GM21423 (cell line): ENCODE measurements around the gene TNRC18.

ENCODE experiments used
- ATAC-seq: cut with Tn5 transposase; IDR thresholded peaks from one replicate; pipeline ENCODE4 v1.9.1; 2021; ENCODE audit warnings: mild to moderate bottlenecking, moderate library complexity; ENCODE audit not compliant: unreplicated experiment

The TNRC18 gene

DNA sequence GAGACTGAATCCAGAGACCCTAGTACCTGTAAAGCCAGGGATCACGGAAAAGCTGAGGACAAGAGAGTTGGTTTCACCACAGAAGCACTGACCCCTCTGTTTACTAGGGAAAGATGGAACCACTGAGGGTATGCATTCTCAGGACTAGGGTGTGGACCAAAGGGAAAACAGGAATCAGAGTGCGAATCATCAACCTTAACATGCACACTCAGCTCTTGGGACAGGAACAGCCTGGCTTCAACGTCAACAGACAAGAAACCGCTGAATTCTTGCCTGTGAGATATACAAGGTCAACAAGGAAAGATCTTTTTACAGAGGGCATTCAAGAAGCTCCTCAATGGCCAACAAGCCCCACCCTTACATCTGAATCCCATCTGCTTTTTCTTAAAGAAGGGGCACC lies 14.9 kb downstream of the TNRC18 start:
- no peak for ATAC-seq

DNA sequence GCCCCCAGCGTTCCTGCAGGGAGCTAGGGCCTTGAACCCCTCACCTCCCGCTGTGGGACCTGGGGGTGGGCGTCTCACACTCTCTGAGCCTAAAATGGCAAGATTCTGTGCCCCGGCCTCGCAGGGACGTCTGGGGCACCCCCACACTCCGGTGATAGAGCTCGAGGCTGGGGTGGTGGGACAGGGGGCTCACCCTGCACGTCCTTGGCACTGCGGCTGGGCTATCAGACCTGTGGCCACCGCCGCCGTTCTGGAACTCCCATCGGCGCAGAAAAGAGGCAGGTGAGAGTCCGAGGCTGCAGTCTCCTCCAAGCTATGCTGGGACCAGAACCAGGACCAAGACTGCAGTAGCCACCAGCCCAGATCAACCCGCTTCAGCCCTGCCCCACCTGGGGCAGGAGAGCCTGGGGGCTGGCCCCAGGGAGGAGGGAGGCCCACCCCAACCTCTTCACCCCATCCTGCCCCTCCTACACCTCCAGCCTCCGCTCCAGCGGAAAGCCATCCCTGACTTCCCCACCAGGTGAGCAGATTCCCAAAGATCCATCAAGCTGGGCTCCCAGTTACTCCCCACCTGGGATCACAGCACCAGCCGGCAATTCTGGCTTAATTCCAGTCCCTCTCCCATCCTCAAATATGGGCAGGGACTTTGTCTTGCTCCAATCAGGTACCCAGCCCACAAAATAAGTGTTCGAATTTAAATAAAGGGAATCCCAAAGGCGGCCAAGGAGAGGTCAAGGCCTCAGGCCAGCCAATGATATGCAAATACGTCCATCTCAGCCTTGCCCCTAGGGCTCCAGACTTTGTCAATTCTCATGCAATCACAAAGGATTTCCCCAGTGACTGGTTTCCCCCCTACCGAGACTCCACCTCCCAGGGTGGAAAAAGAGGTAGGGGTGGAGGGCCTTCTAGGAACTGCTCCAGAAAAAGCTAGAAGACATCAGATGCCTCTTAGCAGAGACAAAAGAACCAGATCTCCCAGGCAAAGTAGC lies 16.4 kb downstream of the TNRC18 start:
- no peak for ATAC-seq

DNA sequence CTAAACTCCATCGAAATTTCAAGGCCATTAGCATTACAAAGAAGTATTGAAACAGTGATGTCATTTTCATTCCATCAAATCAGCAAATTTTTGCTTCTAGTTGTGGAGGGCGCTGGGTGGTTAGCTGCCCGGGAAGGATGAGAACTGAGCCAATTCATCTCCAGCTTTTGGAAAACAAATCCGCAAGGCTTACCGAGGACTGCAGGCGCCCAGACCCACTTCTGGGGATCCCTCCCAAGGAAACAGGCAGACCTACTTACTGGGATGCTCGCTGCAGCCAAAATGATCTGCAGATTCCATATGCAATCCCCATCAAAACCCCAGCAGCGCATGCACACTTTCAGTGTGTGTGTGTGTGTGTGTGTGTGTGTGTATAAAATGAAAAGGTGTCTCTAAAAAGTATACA lies 19.2 kb downstream of the TNRC18 start:
- ATAC-seq: no peak

DNA sequence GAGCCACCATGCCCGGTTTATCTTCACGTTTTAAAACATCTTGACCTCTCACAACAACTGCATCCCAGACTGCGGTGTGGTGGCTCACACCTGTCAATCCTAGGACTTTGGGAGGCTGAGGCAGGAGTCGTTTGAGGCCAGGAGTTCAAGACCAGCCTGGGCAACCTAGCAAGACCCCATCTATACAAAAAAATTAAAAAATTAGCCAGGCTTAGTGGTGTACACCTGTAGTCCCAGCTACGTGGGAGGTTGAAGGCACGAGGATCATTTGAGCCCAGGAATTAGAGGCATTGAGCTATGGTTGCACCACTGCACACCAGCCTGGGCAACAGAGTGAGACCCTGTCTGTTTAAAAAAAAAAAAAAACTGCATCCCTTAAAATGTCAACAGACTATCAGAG lies 20.2 kb downstream of the TNRC18 start:
- ATAC-seq: no peak

DNA sequence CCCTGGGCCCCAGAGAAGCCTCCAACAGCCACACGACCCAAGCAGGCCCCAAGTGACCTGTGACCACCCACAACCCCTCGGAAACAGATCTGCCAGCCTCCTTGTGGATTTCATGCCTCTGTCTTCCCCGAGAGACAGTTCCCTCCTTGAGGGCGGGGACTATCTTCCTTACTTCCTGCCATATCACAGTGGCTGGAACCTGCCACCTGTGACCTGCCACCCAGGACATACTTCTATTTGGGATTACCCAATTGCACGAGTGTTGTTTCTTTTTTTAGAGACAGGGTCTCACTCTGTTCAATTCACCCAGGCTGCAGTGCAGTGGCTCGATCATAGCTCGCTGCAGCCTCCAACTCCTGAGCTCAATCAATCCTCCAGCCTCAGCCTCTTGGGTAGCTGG lies 25.9 kb downstream of the TNRC18 start:
- no peak for ATAC-seq

DNA sequence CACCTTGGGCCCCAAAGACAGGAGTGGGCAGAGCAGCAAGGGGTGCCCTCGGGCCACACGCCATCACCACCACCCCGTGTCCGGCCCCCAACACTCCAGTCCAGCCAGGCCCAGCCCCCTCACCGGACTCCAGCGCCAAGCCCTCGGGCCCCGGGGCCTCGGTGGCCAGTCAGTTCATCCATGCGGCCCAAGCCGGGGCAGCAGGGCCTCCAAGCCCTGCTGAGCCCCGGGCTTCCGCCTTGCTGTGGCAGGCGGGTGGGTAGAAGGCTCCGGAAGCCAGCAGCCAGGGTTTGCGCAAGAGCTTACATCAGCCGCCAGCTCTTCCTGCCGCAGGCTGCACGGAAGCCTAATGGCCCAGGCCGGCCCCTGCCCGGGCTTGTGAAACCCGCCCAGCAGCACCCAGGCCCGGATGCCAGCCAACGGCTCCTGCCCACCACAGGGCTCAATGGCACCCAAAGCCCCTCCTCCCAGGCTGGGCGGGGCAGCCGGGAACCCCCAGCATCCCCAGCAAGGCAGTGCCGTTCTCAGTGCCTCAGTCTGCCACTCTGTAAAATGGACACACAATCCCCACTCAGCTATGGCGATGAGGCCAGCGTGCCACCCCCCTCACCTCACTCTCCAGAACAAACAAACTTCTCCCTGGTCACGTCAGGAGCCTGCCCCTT lies 26.5 kb downstream of the TNRC18 start:
- peak; percentile 86 for ATAC-seq

DNA sequence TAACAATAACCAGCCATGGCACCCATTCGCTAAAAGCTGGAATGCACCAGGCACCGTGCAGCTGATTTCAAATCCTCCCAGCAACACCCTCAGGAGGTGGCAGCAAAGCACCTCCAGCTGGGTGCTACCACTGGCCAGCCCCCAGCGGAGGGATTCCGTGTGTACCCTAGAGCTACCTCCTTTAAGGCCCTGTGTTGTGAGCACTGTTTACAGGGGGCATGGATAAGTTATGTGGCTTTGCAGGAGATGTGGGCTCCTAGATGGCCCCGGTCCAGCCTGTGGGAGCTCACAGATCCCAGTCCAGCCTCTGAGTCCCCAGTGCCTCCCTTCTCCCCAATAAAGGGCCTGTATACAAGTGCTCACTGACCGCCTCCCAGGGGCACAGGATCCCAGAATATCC lies 27.1 kb downstream of the TNRC18 start:
- peak; percentile 34 for ATAC-seq

DNA sequence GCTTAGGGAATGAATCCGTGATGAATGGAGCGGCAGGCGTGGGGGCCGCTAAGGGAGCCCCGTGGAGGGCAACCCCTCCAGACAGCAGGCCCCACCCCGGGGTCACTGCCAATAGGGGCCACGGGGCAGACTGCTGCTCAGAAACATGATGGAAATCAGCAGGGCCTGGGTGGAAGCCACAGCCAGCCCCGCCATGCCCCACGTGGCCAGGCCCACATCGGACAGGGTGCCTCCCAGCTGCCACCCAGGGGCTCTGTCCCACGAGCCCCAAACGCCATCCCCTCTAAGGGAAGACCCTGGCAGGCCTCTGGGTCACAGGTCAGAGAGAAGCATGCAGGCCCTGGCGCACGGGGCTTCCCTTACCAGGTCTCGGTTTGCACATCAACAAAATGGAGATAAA lies 28.4 kb downstream of the TNRC18 start:
- no peak for ATAC-seq

DNA sequence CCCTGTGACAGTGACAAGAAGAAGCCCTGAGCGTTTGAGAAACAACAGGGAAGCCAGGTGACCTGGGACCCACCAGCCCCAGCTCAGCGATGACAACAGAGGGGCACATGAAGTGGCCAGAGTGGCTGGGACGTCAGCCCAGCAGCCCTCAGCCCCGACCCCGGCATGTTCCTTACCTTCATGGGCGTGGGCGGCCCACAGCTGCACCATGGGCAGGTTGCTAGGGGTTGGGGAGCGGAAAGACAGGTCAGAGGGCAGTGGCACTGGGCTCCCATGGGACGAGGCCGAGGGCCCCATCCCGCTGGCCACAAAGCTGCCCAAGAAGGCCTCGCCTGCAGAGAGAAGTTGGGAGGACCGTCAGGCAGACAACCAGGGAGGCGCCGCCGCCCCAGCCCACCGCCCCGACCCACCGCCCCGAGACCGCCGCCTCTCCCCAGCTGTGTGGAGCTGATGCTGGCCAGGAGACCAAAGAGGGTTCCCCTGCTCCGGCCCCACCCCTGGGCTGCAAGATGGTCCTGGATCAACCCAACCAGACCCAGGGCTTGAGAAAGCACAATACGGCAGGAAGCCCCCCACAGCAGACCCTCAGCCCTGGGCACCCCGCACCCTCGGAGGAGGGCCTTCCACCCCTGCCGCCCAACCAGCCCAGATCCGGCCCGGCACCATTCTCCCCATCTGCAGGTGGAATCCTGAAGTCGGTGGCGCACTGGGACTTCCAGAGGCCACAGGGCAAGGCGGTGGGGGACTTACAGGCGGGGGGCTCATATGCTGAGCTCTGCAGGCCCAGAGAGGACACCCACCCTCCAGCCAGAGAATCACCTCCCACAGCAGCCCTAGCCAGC lies 29.1 kb downstream of the TNRC18 start:
- ATAC-seq: no peak

DNA sequence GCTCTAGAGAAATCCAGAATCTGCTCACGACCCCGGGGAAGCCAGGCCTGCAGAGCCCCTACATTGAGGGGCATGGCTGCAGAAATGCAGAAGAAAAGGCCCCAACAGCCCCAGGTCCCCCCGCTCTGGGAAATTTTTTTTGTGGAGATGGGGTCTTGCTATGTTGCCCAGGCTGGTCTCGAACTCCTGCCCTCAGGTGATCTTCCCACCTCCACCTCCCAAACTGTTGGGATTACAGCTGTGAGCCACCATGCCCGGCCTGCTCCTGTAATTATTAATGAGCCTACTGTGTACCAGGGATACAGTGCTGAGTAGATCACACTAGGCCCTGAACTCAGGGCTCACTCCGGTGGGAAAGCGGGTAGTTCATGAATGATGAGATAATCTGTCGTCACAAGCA lies 29.9 kb downstream of the TNRC18 start:
- ATAC-seq: no peak

DNA sequence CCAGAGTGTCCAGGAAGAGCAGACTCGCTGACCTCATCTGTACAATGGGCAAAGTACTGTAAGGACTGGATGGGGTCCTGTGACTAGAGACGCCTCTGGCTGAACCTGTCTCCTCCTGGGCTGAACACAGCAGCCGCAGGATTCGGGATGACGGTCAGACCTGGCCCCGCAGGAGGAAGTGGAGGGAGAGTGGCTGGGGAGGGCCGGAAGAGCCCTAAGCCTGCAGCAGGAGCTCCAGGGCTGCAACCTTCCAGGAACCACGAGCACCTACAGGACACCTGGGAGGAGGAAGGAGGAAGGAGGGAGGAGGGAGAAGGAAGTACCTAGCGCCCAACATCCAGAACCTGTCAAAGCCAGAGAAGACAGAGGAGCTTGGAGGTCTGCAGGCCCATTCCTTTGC lies 30.3 kb downstream of the TNRC18 start:
- ATAC-seq: no peak

DNA sequence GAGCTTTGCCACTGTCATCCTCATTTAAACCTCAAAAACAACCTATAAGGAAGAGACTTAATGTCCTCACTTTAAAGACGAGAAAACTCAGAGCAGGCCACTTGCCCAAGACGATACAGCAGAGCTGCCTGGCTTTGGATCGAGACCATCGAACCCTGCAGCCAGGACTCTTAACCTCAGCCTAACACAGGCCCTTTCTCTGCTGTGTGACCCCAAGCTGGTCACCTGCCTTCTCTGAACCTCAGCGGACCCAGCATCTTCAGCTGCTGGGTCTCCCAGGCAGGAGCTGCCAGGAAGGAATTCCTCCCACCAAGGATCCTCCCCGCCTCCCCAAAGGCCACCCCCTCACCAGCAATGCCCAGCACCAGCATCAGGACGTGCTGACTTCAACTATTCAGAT lies 32.7 kb downstream of the TNRC18 start:
- ATAC-seq: no peak

DNA sequence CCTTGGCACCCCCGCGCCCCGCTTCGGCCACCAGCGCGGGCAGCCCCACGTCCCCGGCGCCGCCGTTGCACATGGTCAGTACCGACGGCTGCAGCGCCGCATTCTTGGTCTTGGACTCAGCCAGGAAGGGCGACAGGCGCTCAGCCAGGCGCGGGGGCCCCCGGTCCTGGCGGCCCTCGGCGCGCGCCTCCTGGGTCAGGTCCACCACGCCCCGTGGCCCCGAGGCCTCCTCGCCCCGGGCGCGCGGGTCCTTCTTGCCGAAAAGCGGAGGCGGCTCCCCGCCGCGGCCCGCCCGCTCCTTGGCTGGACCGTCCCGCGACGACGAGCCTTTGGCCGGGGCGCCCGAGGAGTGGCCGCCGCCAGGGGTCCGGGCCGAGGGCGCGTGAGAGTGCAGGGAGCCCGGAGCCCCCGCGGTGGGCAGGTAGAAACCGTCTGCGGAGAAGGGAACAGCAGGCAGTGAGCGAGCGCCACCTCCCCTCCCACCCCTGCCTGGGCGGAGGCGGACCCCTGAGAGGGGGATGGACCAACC lies 34.7 kb downstream of the TNRC18 start:
- no peak for ATAC-seq

DNA sequence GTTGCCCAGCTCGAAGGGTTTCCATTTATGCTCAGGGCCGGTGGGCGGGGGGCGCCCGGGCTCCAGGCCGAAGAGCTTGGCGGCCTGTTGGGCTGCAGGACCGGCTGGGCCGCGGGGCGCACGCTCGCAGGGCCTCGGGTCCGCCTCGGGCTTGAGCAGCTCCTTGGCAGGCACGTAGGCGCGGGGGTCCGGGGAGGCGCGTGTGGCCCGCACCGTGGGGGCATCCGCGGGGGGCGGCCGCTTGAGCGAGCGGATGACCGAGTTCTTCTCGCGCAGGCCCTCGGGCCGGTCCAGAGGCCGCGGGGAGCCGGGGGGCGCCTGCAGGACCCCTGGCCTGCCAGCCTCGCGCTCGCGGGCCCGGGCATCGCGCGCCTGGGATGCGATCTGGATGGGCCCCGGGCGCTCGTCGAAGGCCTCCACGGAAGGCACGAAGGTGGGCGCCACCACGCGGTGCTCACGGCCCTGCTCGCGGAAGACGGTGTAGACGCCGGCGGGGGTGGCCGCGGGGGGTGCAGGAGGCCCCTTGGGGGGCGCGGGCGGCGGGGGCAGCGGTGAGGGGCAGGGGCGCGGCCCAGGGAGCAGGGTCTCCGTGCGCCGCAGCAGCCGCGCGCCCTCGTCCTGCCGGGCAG lies 35.2 kb downstream of the TNRC18 start:
- no peak for ATAC-seq

DNA sequence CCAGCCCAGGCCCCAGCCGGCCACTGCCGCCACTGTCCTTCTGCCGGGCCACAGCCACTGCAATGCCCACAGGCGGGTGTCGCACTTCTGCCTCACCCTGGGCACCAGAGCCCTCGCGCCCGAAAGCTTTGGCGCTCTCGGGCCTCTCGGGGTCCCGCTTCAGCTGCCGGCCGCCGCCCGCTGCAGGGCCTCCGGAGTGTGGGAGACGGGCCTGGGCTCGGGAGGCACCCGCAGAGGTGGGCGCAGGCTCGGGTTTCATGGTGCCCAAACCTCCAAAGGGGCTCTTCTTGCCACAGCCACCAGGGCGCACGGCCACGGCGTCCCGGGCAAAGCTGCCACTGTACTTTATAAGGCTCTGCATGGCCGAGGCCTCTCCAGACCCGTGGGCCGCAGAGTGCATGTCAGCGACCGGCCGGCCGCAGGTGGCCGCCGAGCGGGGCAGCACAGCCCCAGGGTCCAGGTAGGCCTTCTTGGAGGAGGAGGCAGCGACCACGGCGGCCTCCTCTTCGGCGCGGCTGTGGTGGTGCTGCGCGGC lies 35.9 kb downstream of the TNRC18 start:
- no peak for ATAC-seq

DNA sequence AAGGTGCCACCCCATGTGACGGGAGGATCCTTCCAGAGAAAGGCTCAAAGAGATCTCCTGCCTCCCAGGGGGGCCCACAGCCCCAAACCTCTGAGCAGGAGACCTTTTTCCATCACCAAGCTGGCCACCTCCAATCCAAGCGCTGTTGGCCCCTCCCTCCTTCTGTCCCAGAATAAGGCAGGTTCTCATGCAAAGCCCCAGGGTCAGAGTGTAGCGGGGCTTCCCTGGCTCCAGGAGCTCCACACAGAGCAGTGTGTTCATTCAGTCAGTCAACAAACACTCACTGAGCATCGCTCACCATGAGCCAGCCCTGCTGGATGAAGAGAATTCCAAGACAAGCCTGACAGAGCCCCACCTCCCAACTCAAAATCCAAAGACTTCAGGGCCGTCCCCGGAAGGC lies 39.0 kb downstream of the TNRC18 start:
- ATAC-seq: no peak

DNA sequence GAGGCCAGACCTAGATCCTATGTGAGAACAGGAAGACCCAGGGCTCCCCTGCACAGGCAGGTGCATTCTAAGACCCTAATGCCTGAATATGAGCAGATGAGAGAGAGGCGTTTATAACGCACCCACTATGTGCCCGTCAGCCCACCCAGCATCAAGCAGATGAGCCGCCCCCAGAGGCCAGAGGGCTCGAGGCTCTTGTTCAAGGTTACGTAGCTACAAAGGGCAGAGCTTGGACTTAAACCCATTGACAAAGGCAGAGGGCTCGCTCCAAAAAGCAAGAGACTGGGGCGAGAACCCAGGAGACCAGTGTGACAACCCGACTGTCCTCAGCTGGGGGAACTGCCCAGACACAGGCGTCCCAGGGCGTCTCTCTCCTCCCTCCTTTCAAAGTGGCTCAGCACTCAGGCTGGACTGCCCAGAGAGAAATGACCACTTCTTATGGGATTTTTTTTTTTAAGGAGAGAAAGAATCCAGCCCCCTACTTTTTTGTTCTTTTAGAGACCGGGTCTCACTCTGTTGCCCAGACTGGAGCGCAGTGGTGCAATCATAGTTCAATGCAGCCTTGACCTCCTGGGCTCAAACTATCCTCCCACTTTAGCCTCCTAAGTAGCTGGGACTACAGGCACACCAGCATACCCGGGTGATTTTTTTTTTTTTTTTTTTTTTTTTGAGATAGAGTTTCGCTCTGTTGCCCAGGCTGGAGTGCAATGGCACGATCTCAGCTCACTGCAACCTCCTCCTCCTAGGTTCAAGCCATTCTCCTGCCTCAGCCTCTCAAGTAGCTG lies 40.1 kb downstream of the TNRC18 start:
- ATAC-seq: no peak

DNA sequence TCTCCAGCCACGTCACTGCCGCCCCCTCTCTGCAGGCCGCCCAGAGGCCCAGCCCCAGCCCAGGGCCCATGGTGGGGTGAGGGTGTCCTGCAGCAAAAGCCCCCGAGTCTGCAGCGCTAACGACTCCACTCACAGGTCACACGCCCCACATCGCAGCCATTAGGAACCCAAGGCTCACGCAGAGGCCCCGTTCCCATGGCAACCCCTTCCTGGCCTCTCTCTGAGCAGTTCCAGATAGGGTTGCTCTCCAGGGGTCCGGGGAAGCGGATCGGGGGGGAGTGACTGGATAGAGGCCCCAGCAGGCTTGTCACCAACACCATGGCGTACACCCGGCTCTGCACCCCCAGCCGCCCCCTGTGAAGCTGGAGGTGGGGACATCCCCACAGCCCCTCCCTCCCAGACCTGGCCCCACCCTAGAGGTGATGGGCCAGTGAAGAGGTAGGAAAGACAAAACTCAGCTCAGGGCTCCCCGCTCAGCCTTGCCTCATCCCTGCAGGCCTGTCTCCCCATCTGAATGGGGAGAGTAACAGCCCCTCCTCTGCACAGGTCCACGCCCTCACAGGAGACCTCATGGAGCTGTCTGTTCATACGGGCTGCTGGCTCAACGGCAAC lies 41.2 kb downstream of the TNRC18 start:
- no peak for ATAC-seq

DNA sequence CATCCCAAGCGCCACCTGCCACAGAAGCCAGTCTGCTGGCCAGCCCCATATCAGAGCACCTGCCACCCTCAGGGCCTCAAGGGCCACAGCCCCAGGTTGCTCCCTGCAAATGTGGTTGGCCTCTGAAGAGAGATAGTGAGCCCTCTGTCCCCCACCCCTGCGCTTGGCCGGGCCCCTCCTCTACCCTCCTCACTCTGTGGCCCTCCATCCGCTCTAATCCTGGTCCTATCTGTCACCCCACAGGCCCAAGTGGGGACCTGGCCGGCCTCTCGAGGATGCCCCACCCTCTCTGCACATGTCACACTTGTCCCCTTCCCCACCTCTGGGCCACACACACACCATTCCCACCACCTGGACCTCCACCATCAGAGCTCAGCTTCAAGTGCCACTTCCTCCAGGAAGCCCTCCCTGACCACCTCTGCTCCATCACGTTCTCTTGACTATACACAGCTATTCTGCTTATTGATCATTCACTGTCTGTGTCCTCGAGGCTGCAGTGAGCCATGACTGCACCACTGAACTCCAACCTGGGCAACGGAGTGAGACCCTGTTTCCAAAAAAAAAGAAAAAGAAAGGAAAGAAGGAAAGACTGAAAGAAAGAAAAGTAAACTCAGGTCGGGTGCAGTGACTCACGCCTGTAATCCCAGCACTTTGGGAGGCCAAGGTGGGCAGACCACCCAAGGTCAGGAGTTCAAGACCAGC lies 42.4 kb downstream of the TNRC18 start:
- ATAC-seq: no peak
